ENCODE results near the gene FAM184B.

The FAM184B gene

GRCh38 chr4:17771284-17771908 lies 10.0 kb downstream of the FAM184B start:
- no peak for DNase-seq

- DNase-seq = no peak
Observed at GRCh38 chr4:17770845-17771244, 10.6 kb downstream of the FAM184B start.

GRCh38 chr4:17769406-17770174 lies 11.8 kb downstream of the FAM184B start:
- no peak for DNase-seq

GRCh38 chr4:17766826-17767458 lies 14.5 kb downstream of the FAM184B start:
- no peak for DNase-seq

- DNase-seq = no peak
Observed at GRCh38 chr4:17765514-17766286, 15.7 kb downstream of the FAM184B start.

GRCh38 chr4:17763931-17764330 lies 17.5 kb downstream of the FAM184B start:
- DNase-seq = no peak

- no peak for DNase-seq
Observed at GRCh38 chr4:17763416-17763815, 18.0 kb downstream of the FAM184B start.

GRCh38 chr4:17762726-17763125 lies 18.7 kb downstream of the FAM184B start:
- no peak for DNase-seq

- no peak for DNase-seq
Observed at GRCh38 chr4:17761062-17761461, 20.4 kb downstream of the FAM184B start.

GRCh38 chr4:17760626-17761025 lies 20.8 kb downstream of the FAM184B start:
- DNase-seq = no peak

GRCh38 chr4:17758485-17758884 lies 22.9 kb downstream of the FAM184B start:
- DNase-seq = no peak

- no peak for DNase-seq
Observed at GRCh38 chr4:17757621-17758020, 23.8 kb downstream of the FAM184B start.

GRCh38 chr4:17753646-17754045 lies 27.8 kb downstream of the FAM184B start:
- no peak for DNase-seq

GRCh38 chr4:17740702-17741101 lies 40.7 kb downstream of the FAM184B start:
- DNase-seq = no peak

GRCh38 chr4:17736484-17736883 lies 44.9 kb downstream of the FAM184B start:
- no peak for DNase-seq

- no peak for DNase-seq
Observed at GRCh38 chr4:17726911-17727310, 54.5 kb downstream of the FAM184B start.

- no peak for DNase-seq
Observed at GRCh38 chr4:17723648-17724047, 57.8 kb downstream of the FAM184B start.

GRCh38 chr4:17722356-17722700 lies 59.1 kb downstream of the FAM184B start:
- DNase-seq = no peak

- DNase-seq = no peak
Observed at GRCh38 chr4:17721496-17722355, 59.7 kb downstream of the FAM184B start.

GRCh38 chr4:17719106-17719505 lies 62.3 kb downstream of the FAM184B start:
- no peak for DNase-seq

- no peak for DNase-seq
Observed at GRCh38 chr4:17718471-17718870, 63.0 kb downstream of the FAM184B start.

GRCh38 chr4:17717301-17717700 lies 64.1 kb downstream of the FAM184B start:
- DNase-seq = no peak

GRCh38 chr4:17715511-17715910 lies 65.9 kb downstream of the FAM184B start:
- no peak for DNase-seq

Data from stimulated activated CD4-positive, alpha-beta T cell treated with anti-CD3 and anti-CD28 coated beads, Interleukin-4, amount 100 ng/mL, for 24 hours (primary cell).